Measurements from ENCODE around the gene LMNA.
"Not testable (repeated sequence)": the region's sequence is repeated elsewhere in the genome, so short reads cannot be mapped to it uniquely, and the experiment has no call there.

The LMNA gene

DNA sequence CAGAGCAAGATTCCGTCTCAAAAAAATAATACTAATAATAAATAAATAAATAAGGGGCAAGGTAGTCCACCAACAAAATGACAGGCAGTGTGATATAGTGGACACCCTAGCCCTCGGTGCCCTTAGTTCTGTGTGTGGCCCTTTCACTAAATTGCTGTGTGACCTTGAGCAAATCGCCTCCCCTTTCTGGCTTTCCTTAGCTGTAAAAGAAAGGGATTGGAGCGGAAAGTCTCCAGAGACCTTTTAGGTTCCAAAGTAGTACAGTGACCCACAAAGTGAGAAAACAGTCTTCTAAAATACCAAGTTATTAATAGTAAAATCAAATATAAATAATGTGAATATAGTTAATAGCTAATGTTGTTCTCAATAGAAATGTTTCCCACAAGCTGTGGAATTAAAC is 7.6 kb downstream of the LMNA start:
- no peak for DNase-seq (ENCODE audit: low read depth)

DNA sequence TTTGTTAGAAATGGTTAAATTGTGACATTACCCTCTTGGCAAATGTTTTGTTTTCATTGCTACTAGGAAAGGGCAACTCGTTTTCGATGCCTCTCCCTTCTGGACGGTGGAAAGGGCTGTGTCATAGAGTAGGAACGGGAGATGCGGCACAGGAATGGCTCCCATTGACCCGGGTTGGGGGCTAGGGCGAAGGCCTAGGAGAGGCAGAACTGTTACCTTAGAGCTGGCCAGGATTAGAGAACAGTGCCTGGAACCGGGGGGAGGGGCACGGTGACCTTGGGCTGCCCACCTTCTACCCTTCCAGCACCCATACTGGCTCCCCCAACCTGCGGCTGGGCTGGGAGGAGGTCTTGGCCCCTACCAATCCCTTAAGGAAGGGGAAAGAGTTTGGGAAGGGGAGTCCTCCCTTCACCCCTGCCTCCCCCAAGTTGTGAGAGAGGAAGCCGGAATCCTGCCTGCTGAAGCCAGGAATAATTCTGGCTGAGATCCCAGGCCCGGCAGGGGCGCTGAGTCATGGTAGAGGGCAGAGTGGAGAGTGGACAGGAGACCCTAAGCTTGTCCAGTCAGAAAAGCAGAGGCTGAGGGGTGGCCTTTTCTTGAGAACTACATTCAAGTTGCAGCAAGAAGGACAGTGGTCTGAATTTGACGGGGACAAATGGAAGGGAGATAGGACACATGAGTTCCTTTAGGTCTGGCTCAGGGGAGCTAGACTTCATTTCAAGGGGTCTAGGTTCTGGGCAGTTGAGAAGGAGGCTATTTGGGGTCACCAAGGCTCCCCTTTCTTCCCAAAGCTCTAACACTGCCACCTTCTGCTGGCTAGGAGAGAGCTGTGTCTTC is 8.2 kb downstream of the LMNA start:
- peak; percentile 81 for DNase-seq (ENCODE audit: low read depth)

DNA sequence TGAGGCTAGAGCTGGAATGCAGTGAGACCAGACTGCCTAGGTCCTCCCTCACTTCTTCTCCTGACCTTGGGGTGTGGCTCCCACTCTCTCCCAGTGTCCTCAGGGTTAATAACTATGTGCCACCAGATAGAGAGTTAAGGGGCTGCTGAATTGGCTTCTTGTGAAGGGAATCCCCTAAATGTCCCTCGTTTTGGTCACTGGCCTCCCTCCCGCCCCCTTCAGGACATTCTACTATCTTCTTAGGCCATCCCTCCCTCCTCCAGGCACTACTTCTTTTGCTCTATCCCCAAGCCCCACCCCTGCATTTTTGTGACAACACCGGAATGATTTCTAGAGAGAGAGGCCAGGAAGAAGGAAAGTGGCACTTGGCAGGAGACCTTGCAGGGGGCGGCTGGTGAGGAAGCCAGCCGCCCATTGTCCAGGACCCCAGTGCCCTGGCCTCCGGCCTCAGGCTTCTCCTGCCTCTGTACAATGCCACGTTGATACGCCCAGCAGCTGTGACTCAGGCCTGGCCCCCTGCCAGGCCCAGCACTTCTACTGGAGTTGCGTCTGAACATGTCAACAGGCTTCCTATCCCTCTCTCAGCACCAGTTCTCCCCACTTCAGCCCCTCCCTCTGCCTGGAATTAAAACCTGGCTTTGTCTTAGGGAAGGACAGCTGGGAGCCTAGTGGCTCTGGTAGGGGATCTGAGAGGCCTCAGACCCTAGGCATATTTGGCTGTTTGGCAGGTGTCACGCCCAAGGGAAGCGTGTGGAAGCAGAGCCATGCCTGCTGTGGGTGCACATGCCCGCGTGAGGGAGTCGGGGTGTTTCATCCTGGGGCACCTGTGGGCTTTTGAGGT is 9.1 kb downstream of the LMNA start:
- DNase-seq (ENCODE audit: low read depth) = peak; percentile 95

DNA sequence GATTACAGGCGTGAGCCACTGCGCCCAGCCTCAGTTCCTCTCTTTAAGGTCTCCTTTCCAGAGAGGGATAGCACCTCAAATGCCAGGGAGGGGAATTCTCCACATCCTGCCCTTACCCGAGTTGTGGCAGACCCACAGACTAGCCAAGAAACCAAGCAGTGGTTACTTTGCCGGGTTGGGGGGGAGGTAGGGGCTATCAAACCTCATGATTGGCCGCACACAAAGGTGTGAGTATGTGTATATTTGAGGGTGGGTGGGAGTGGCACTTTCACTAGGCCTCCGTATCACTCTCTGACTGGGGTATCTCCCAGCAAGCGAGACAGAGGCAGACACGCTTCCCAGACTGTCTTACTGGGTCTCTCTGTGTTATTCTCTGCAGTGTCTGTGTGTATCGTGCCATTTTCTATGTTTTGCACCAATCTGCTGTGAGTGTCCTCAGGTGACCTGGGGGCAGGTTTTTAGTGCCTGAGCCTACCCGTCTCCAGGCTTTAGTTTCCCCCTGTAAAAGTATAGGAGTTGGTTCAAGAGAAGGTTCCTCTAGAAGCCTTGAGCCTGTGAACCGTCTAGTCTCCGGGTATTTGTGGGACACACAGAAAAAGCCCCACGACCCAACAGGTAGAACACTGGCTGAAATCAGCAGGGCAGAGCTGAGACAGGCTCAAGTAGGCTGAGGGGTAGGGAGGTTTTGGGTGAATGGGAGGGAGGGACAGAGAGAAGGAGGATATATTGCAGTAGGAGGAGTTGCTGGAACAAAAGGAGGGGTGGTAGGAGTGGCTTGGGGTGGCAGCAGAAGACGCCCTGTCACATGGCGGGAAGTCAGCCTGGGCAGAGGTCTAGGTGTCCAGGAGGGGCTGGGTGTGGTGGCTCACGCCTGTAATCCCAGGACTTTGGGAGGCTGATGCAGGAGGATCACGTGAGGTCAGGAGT is 10.3 kb downstream of the LMNA start:
- DNase-seq (ENCODE audit: low read depth) = no peak

DNA sequence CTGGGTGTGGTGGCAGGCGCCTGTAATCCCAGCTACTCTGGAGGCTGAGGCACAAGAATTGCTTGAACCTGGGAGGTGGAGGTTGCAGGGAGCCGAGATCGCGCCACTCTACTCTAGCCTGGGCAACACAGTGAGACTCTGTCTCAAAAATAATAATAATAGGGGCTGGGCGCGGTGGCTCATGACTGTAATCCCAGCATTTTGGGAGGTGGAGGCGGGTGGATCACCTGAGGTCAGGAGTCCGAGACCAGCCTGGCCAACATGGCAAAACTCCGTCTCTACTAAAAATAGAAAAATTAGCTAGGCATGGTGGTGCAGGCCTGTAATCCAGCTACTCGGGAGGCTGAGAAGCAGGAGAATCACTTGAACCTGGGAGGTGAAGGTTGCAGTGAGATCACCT is 11.0 kb downstream of the LMNA start:
- DNase-seq (ENCODE audit: low read depth) = not testable (repeated sequence)

DNA sequence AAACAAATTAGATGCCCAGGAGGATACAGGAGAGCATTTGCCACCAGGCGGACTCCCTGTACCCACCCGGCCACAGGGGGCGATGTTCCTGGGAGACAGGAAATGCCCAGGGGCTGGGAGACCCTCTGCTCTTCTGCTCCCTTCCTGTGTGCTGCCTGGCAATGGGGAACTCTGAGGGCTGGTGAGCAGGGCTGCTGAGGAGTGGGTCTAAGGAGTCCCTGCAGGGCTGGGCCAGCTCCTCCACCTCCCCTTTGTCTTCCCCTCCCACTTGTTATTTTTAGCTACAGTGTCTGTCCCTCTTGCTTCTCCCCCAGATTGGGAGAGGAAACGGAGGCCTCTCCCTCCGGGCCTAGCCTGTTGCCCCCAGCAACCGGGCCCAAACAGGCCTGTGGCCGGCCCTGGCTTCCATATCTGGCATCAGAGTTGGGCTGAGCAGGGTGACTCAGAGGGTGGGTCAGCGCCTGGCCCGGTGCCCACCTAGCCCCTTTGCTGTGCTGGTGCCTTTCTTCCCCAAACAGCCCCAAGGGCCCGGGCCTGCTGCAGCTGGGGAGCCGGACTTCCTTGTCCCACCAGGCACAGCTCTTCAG is 11.6 kb downstream of the LMNA start:
- DNase-seq (ENCODE audit: low read depth) = peak; percentile 93

DNA sequence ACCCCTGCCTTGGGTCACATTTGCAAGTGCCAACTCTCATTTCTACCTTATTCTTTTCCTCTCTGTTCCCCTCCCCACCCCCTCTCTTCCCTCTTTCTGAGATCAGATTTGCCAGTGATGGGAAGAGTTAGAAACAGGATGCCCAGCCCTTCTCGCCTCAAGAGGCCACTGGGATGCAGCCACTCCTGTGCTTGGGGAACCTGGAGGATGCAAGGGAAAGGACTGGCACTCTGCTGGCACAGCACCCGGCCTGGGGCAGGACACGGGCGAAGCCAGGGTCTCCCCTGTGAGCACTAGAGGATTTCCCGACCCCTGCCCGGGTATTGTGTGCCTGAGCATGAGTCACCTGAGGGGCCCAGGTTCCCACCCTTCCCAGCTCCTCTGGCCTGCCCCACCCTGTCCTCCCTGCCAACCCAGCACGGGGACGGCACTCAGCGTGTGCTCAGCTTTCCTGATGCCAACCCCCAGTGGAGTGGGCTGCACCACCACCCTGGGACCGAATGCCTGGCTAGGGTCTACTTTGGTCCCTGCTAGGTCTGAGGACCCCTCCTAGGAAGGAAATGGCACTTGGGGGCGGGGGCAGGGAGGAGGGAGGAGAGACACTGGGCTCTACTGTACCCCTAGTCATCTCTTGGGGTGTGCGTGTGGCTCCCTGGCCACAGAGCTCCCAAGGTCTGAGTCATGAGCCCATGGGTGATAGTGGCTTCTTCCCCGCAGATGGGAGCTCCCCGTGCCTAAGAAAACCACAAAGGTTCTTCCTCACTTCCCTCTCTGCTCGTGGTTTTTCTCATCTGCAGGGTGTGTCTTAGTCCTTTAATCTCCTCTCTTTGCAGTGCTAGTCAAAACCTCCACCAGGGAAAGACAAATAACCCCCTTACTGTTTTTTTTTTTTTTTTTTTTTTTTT is 12.4 kb downstream of the LMNA start:
- DNase-seq (ENCODE audit: low read depth) = peak; percentile 85

DNA sequence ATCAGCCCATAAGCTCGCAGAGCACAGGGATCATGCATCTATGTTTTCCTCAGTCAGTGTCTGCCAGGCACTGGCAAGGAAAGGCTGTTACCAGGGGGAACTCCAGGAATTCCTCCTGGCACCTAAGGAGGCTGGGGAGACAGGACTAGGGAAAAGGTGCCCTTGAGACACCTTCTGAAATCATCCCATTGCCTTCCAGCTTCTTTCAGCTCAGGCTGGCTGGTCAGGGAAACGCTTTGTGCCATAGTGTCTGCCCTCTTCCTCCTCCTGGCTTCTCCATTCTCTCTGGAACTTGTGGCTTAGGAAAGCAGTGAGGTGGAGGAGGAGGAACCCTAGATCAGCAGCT is 13.8 kb downstream of the LMNA start:
- DNase-seq (ENCODE audit: low read depth) = no peak

DNA sequence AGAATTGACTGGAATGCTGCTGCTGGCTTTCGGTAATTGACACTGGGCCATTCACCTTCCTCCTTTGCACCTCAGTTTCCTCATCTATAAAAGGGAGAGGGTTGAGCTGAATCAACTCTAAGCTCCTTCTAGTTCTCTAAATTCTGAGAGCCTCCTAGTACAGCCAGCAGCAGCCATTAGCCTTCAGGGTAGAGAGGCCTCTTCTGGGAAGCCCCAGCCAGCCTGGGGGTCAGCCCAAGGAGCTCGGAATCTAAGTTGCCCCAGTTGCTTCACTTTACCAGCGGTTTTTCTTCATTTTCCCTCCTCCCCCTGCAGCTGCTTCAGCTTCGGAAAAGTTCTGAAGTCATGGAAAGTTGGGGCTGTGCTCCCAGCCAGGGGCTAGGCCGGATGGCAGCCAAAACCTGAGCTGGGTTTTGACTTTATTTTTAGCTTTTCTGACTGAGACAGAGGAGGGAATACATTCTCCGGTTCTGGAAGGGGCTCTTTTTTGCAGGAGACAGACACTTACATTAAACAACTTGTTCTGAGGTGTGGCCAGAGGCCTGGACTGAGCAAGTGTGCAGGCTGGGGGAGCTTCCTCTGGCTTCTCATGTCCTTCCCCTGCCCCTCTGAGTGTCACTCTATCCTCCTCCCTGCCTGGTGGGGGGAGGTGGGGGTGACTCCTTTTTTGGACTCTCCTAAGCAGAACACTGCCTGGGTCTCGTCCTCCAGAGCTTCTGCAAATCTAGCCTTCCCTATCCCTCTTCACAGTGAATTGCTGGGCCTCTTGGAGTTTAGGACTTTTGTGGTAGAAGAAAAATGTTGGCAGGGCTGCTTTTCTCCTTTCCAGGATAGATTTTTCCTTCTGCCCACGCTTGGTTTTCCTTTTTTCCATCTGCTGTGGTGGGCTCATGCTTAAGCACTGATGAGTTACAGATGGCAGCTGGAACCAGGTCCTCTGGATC is 14.4 kb downstream of the LMNA start:
- no peak for DNase-seq (ENCODE audit: low read depth)

DNA sequence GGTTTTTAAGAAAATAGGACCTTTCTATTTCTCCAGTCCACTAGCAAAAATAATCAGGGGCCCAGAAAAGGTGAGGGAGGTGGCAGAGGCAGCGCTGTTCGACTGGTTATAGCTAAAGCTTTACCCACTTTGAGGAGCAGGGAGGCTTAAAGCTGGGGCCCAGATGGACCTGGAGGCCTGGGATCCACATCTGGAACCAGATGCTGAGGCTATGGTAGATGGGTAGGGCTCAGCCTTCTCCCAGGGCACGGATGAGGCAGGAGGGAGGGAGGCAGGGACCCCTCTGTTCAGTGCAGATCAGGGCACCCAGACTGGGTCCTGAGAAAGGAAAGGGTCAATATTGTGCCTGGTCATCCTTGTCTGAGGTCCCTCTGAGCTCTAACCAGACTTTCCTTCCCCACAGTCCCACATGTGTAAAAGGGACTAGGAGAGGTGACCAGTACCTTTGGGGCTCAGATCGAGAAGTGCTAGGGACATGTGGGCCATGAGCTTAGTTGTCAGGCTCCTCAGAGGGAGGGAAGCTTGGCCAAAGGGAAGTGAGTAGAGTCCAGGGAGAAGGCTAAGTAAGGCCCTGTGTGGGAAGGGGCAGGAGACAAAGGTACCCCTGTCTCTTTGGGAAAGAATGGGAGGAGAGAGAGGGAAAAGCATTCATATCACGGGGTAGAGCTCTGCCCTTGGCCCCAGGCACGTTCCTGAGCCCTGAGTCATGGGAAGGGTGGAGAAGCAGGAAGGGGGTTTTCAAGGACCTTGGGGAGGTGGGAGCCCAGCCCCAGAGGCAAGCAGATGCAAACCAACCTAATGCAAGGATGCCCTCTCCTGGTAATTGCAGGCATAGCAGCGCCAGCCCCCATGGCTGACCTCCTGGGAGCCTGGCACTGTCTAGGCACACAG is 15.4 kb downstream of the LMNA start:
- peak; percentile 88 for DNase-seq (ENCODE audit: low read depth)

DNA sequence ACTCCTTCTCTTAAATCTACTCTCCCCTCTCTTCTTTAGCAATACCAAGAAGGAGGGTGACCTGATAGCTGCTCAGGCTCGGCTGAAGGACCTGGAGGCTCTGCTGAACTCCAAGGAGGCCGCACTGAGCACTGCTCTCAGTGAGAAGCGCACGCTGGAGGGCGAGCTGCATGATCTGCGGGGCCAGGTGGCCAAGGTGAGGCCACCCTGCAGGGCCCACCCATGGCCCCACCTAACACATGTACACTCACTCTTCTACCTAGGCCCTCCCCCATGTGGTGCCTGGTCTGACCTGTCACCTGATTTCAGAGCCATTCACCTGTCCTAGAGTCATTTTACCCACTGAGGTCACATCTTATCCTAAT is 16.0 kb downstream of the LMNA start:
- DNase-seq (ENCODE audit: low read depth) = no peak

DNA sequence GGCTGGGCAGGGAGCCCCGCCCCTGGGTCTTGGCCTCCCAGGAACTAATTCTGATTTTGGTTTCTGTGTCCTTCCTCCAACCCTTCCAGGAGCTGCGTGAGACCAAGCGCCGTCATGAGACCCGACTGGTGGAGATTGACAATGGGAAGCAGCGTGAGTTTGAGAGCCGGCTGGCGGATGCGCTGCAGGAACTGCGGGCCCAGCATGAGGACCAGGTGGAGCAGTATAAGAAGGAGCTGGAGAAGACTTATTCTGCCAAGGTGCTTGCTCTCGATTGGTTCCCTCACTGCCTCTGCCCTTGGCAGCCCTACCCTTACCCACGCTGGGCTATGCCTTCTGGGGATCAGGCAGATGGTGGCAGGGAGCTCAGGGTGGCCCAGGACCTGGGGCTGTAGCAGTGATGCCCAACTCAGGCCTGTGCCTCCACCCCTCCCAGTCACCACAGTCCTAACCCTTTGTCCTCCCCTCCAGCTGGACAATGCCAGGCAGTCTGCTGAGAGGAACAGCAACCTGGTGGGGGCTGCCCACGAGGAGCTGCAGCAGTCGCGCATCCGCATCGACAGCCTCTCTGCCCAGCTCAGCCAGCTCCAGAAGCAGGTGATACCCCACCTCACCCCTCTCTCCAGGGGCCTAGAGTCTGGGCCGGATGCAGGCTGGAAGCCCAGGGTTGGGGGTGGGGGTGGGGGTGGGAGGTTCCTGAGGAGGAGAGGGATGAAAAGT is 20.4 kb downstream of the LMNA start:
- no peak for DNase-seq (ENCODE audit: low read depth)

DNA sequence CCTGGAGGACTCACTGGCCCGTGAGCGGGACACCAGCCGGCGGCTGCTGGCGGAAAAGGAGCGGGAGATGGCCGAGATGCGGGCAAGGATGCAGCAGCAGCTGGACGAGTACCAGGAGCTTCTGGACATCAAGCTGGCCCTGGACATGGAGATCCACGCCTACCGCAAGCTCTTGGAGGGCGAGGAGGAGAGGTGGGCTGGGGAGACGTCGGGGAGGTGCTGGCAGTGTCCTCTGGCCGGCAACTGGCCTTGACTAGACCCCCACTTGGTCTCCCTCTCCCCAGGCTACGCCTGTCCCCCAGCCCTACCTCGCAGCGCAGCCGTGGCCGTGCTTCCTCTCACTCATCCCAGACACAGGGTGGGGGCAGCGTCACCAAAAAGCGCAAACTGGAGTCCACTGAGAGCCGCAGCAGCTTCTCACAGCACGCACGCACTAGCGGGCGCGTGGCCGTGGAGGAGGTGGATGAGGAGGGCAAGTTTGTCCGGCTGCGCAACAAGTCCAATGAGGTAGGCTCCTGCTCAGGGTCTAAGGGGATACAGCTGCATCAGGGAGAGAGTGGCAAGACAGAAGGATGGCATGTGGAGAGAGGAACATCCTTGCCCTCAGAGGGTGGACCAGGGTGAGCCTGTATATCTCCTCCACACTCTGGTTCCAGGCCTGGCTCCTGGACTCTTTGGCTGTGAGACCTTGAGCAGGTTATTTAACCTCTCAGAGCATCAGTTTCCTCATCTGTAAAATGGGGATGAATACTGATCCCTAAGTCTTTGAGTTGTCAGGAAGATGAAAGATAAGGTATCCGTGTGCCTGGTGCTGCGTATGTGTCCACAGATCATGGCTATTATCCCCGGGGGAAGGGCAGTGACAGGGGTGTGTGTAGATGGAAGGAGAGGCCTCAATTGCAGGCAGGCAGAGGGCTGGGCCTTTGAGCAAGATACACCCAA is 21.7 kb downstream of the LMNA start:
- no peak for DNase-seq (ENCODE audit: low read depth)

DNA sequence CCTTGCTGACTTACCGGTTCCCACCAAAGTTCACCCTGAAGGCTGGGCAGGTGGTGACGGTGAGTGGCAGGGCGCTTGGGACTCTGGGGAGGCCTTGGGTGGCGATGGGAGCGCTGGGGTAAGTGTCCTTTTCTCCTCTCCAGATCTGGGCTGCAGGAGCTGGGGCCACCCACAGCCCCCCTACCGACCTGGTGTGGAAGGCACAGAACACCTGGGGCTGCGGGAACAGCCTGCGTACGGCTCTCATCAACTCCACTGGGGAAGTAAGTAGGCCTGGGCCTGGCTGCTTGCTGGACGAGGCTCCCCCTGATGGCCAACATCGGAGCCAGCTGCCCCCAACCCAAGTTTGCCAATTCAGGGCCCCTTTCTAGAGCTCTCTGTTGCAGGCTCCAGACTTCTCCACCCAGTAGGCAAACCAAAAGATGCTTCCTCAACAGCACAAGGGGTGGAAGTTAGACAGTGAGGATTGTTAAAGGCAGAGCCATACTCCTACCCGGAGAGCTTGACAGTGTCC is 22.5 kb downstream of the LMNA start:
- no peak for DNase-seq (ENCODE audit: low read depth)

DNA sequence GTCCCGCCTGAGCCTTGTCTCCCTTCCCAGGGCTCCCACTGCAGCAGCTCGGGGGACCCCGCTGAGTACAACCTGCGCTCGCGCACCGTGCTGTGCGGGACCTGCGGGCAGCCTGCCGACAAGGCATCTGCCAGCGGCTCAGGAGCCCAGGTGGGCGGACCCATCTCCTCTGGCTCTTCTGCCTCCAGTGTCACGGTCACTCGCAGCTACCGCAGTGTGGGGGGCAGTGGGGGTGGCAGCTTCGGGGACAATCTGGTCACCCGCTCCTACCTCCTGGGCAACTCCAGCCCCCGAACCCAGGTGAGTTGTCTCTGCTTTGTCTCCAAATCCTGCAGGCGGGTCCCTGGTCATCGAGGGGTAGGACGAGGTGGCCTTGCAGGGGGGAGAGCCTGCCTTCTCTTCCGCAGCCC is 24.0 kb downstream of the LMNA start:
- no peak for DNase-seq (ENCODE audit: low read depth)

DNA sequence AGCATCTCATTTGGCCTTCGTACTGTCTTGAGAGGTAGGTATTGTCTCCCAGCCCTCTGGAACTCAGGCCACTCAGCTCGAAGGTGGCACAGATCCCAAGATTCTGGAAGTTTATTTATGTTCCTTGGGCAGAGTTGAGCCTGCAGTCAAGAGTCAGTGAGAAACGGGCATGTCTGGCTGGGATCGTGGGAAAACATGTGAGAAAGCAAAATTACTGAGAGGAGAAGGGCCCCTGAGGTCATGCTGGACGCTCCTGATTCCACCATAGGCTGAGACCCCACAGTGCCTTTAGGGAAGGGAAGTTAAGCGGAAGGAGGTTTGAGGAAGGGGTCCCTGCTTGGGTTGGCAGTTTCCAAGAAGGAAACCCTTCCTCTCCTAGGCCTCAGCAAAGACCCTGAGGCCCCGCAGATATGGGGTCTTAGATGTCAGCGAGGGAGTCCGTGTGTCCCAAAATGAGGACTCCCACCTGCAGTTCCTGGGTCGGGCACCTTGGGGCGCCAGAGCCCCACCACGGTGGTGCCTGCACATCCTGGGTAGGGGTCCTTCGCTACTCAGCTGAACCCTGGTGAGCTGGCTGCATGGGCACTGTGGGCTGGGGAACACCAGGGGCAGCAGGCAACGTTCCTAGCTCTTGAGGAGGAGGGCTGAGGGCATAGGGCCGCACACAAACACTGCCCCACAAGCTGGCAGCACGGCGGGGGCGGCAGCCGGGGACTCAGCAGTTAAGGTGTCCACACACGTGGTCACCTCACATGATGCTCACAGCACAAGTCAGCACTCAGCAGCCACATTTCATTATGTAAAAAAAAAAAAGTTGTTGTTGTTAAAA is 26.6 kb downstream of the LMNA start:
- no peak for DNase-seq (ENCODE audit: low read depth)

All from HS-27A (cell line).